Measurements from ENCODE around the gene FN3K. TPM values are rescaled to one million over a fixed set of nuclear protein-coding genes. Genes with fewer than 3 reads are reported as not detected.
A peak's percentile ranks its signal among the peaks of the same experiment; 100 is the strongest.

The FN3K gene
- total and polyA plus RNA-seq, 2 of the 4 experiments (the other 2 are of a cell fraction) = 0.90 to 2.9 TPM

DNA sequence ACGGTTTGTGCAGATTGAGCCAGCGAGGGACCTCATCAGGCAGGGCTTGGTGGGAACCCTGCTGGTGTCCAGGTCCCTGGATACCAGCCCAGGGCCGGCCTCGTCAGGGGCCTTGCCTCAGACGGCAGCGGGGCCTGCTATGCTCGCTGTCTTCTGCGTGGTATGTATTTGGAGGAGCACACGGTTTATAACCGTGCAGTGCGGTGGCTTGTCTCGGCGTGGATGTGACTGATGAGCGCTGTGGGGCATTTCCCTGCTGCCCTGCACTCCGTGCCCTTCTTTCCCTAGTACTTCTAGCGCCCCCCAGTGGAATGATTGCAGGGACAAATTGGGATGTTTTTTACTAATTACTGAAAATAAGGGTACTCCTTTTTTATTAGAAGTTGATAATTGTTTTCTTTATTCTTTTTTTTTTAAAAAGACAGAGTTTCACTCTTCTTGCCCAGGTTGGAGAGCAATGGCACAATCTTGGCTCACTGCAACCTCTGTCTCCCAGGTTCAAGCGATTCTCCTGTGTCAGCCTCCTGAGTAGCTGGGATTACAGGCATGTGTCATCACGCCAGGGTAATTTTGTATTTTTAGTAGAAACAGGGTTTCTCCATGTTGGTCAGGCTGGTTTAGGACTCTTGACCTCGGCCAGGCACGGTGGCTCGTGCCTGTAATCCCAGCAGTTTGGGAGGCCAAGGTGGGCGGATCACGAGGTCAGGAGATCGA, 31.8 kb downstream of the FN3K start:
- H3K4me3 ChIP-seq (ENCODE audit: insufficient read depth, low read depth, low read length) = no peak overlapping the region
- no peak overlapping the region for H3K4ac ChIP-seq (ENCODE audit: low read depth, low read length)
- WGBS, 2 experiments (ENCODE audit: extremely low coverage in 2 of 2, insufficient read length in 1 of 2) = 97% methylated on average over 7 of the region's 24 CpGs; no CpG with 5 or more reads in 1 of the 2 experiments
- no peak overlapping the region for H2AK5ac ChIP-seq (ENCODE audit: low read depth, low read length)
- dilution Hi-C loops (cut with HindIII; ENCODE audit: low sequenced_read_pairs, unreplicated experiment) (no loop called here), in situ Hi-C loops (cut with MboI; ENCODE audit: low sequenced_read_pairs) (no loop called here), intact Hi-C loops (cut with micrococcal nuclease) (loop anchor here (2.0 kb wide), 1 partner anchor 98 kb away; no protein-coding TSS in a partner anchor)
- TF ChIP-seq RFX5 (IDR thresholded peaks at IDR 0.05; ENCODE audit: low read depth, low read length) = no peak
- no peak for TF ChIP-seq BHLHE40 (IDR thresholded peaks at IDR 0.05; ENCODE audit: low read depth, low read length)
- peak; percentile 75 for TF ChIP-seq RAD21 (IDR thresholded peaks at IDR 0.05; ENCODE audit: low read length)
- TF ChIP-seq, protein P1, sequence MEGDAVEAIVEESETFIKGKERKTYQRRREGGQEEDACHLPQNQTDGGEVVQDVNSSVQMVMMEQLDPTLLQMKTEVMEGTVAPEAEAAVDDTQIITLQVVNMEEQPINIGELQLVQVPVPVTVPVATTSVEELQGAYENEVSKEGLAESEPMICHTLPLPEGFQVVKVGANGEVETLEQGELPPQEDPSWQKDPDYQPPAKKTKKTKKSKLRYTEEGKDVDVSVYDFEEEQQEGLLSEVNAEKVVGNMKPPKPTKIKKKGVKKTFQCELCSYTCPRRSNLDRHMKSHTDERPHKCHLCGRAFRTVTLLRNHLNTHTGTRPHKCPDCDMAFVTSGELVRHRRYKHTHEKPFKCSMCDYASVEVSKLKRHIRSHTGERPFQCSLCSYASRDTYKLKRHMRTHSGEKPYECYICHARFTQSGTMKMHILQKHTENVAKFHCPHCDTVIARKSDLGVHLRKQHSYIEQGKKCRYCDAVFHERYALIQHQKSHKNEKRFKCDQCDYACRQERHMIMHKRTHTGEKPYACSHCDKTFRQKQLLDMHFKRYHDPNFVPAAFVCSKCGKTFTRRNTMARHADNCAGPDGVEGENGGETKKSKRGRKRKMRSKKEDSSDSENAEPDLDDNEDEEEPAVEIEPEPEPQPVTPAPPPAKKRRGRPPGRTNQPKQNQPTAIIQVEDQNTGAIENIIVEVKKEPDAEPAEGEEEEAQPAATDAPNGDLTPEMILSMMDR (conservative IDR thresholded peaks at IDR 0.05; ENCODE audit: low read depth, low read length) = peak; percentile 62
- TF ChIP-seq CEBPB (IDR thresholded peaks at IDR 0.05; ENCODE audit: low read depth, low read length) = no peak
- TF ChIP-seq SMC3 (IDR thresholded peaks at IDR 0.05; ENCODE audit: low read depth, low read length) = peak; percentile 57
- TF ChIP-seq MAZ (IDR thresholded peaks at IDR 0.05; ENCODE audit: borderline replicate concordance, low read depth, low read length) = no peak
- H3K9me3 ChIP-seq (ENCODE audit: control insufficient read depth, insufficient read depth, low read length) = no peaks in the 10 kb centered on the region
- POLR2A ChIA-PET (ENCODE audit: unreplicated experiment) = no interaction called here
- no peak overlapping the region for H2BK5ac ChIP-seq (ENCODE audit: low read depth, low read length, poor library complexity, severe bottlenecking)
- no peak overlapping the region for H3K4me2 ChIP-seq (ENCODE audit: low read depth, low read length)
- peaks cover 1% of the 10 kb centered on the region for H3K4me1 ChIP-seq (ENCODE audit: control insufficient read depth, insufficient read depth, low read length)
- H3K9me1 ChIP-seq (ENCODE audit: insufficient read depth, low read length) = peaks cover 4% of the 10 kb centered on the region; the same call in 1 of the 2 replicates
- H3K79me1 ChIP-seq (ENCODE audit: low read depth in 1 of 2, low read length in 2 of 2) = peaks cover 10 to 12% of the 10 kb centered on the region in 2 experiments; a peak in 3 of 4 replicates
- H2BK120ac ChIP-seq (ENCODE audit: low read depth, low read length) = no peak overlapping the region
- H4K5ac ChIP-seq (ENCODE audit: low read depth, low read length) = no peak overlapping the region
- no TSS peak for BruUV-seq (replicated peaks)
- H4K91ac ChIP-seq (ENCODE audit: insufficient read depth, low read depth, low read length) = no peak overlapping the region
- peak overlapping the region; percentile 33 for H2AFZ ChIP-seq (replicated peaks; ENCODE audit: low read length, poor library complexity)
- H3K18ac ChIP-seq (ENCODE audit: low read depth, low read length) = no peak overlapping the region
- no peak overlapping the region for H3K56ac ChIP-seq (ENCODE audit: extremely low read depth, insufficient read depth, low read length)
- H2BK20ac ChIP-seq (ENCODE audit: low read depth, low read length) = no peak overlapping the region
- H3K36me3 ChIP-seq (ENCODE audit: control insufficient read depth, insufficient read depth, low read length) = peaks cover 25% of the 10 kb centered on the region
- H4K20me1 ChIP-seq (ENCODE audit: insufficient read depth, low read length) = peaks cover 10% of the 10 kb centered on the region
- H2BK15ac ChIP-seq (ENCODE audit: low read depth, low read length) = no peak overlapping the region
- peak; percentile 56; the same call in 1 of the 2 replicates for ATAC-seq (ENCODE audit: low read depth)
- peak; percentile 38 for DNase-seq
- H2AK9ac ChIP-seq (replicated peaks; ENCODE audit: low read depth, low read length, poor library complexity) = peak overlapping the region; percentile 72
- H4K8ac ChIP-seq (ENCODE audit: low read depth in 2 of 2, low read length in 2 of 2) = no peak overlapping the region
- H3K27ac ChIP-seq (ENCODE audit: insufficient read depth, low read length) = no peak overlapping the region
- H3K9ac ChIP-seq (ENCODE audit: low read depth, low read length) = no peak overlapping the region
- no peak overlapping the region for H3K23ac ChIP-seq (ENCODE audit: low read depth, low read length)
- CTCF ChIA-PET = interaction anchor here (1.4 kb wide), 1 partner anchor 12 kb away, joined by 4 read pairs; no protein-coding TSS in a partner anchor
- H3K27me3 ChIP-seq (ENCODE audit: control insufficient read depth, insufficient read depth, low read length) = no peaks in the 10 kb centered on the region
- no peak overlapping the region for H3K14ac ChIP-seq (replicated peaks; ENCODE audit: low read depth, low read length)
